Activated T-cell treated with anti-CD3 and anti-CD28 coated beads, Interleukin-2, amount 50 U/mL, for 4 hours (primary cell): ENCODE data around the gene LIPC. TPM values are rescaled to one million over a fixed set of nuclear protein-coding genes. Genes with fewer than 3 reads are reported as not detected.

Experiments
- ATAC-seq, 2 donors: fragments of 200-7000 bp; cut with Tn5 transposase; one replicate each; pipeline ENCODE4 v1.10.0; 2021
- DNase-seq: peaks from one replicate; pipeline ENCODE4 v3.0.0-alpha.2; 2020
- H3K27me3 Mint-ChIP-seq: one replicate; pipeline ENCODE4 v1.8.0; 2021; ENCODE audit warnings: low read depth, mixed read lengths
- H3K36me3 Mint-ChIP-seq: one replicate; pipeline ENCODE4 v1.8.0; 2022; ENCODE audit warnings: mixed read lengths; ENCODE audit not compliant: insufficient read depth
- H3K4me1 Mint-ChIP-seq: one replicate; pipeline ENCODE4 v1.8.0; 2021; ENCODE audit warnings: low read depth, mixed read lengths
- H3K4me3 Mint-ChIP-seq: one replicate; pipeline ENCODE4 v1.8.0; 2021; ENCODE audit warnings: mild to moderate bottlenecking, moderate library complexity, mixed read lengths
- H3K9me3 Mint-ChIP-seq: one replicate; pipeline ENCODE4 v1.8.0; 2021; ENCODE audit warnings: mixed read lengths
- total RNA-seq, 3 donors: library from RNA; stranded (reverse); gene quantifications; one replicate each; pipeline ENCODE4 v1.2.1, GENCODE V29; 2021

LIPC gene
- total RNA-seq, 3 donors from 2014 or later: 0.28 TPM; not detected in 2

DNA sequence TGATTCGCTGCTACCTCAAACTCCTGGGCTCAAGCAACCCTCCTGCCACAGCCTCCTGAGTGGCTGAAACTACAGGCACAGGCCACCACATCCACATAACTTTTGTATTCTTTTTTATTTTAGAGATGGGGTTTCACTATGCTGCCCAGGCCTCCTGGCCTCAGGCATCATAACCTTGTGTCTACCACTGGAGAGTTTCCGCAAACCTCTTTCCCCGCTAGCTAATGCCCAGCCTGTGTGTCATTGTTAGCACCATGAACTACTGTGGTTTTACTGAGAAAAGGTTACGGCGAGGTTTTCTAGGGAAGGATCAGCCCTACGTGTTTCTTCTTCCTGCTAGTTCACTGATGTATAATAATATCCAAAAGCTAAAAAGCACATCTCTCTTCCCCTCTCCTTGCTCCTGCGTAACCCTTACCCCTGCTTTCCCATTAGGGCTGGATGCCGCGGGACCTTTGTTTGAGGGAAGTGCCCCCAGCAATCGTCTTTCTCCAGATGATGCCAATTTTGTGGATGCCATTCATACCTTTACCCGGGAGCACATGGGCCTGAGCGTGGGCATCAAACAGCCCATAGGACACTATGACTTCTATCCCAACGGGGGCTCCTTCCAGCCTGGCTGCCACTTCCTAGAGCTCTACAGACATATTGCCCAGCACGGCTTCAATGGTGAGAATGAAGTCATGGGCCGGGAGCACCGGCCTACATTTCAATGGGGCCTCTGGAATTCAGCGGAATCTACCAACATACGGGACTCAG lies 113.7 kb downstream of the LIPC start:
- peaks cover 19% of the 10 kb centered on the region for H3K4me1 Mint-ChIP-seq
- no peak for DNase-seq
- no peaks in the 10 kb centered on the region for H3K36me3 Mint-ChIP-seq
- no peaks in the 10 kb centered on the region for H3K27me3 Mint-ChIP-seq
- no peaks in the 10 kb centered on the region for H3K9me3 Mint-ChIP-seq
- ATAC-seq: peak; percentile 69 to 88
- H3K4me3 Mint-ChIP-seq: no peak overlapping the region

DNA sequence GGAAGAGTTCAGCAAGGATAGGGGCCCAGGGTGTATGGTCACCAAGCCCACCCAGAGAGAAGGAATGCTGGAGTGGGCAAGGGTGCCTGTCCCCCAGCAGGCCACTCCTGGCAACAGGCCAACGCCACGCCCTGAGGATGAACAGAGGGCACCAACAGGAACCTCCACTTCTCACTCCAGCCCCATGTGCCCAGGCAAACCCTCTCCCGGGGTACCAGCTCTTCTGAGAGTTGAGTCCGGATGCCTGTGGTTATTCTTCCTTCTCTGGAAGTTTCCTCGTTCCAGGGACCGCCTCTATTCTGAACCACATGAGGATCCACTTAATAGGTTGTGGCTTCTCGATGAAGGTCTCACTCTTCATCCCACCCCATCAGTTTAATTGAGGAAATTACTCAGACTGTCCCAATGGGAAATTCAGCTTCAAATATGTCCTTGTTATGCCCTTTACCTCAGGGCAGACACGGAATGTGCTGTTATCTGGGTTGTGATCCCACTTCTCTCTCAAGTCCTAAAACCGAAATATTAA lies 114.3 kb downstream of the LIPC start:
- Mint-ChIP-seq H3K9me3 (no peaks in the 10 kb centered on the region), H3K27me3 (no peaks in the 10 kb centered on the region), H3K4me1 (peaks cover 21% of the 10 kb centered on the region), H3K36me3 (no peaks in the 10 kb centered on the region), H3K4me3 (no peak overlapping the region)
- ATAC-seq (no peak), DNase-seq (no peak)

DNA sequence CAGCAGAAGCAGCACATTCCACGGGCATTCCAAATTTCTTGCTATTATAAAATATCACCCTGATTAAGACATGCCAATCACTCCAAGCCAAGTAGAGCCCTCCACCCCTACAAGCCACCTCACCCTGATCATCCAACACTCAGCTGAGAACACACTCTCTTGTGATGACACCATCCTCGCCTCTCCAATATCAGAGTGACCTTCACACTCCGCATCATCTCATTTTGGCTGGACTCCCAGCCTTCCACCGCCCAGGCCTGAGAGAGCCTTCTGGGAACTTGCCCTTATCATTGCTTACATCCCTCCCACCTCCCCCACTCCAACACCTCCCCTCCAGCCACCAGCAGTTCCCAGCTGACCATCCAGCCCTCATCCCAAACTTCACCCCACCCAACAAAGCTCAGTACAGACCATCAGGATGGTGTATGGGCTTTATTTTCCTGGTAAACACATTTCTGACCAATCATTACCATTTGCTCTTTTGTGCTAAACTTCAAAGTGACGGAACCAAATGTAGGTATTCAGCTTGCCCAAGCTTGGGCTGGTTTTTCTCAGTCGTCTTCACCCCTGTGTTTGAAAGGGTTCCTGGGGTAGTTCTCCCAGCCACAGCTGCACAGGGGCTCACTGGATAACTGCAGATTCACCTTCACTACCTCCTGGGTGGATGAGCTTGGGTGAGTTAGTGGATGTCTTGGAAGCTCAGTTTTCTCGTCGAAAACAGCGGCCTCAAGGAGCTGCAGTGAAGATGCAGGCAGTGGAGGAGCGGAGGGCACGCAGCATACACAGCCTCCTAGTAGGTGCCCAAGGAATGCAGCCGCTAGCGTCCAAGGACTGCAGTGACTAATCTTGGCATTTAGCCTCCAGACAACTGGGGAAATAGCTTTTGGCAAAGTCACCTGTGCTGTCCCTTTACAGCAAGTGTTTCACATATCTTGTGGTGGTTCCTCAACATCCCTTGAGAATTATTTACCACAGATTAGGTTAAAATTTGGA lies 115.1 kb downstream of the LIPC start:
- no peaks in the 10 kb centered on the region for H3K36me3 Mint-ChIP-seq
- H3K27me3 Mint-ChIP-seq: peaks cover 5% of the 10 kb centered on the region
- ATAC-seq (no peak), DNase-seq (no peak)
- no peaks in the 10 kb centered on the region for H3K9me3 Mint-ChIP-seq
- no peak overlapping the region for H3K4me3 Mint-ChIP-seq
- H3K4me1 Mint-ChIP-seq: peaks cover 27% of the 10 kb centered on the region

DNA sequence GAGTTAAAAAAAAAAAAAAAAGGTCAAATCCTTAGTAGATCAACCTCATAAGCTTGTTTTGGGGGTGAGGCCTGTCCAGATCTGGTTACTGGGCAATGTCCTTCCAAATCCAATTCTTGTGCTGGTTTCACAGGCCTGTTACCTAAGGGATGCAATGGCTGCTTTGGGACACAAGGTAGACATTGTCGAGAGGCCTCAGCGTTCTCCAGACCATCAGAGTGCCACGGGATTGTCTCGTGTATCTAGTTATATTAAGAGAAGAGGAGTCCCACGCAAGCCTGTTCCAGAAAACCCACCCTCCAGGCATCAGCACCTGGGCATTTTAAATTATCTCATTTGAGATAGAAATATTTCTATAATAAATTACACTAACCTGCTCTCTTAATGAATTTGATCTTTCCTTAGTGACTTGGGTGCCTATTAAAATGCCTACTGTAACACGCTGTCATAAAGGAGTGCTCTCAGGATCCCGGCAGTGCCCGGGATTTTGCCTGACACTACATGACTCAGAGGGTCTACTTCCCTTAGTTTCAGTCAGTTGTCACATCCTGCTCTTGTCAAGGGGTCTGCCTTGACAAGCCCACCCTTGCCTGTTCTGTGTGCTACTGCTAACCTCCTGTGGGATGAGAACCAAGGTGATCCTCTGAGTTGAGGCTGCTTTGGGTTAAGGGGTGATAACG lies 116.0 kb downstream of the LIPC start:
- no peak overlapping the region for H3K4me3 Mint-ChIP-seq
- no peaks in the 10 kb centered on the region for H3K36me3 Mint-ChIP-seq
- H3K4me1 Mint-ChIP-seq: peaks cover 27% of the 10 kb centered on the region
- DNase-seq: no peak
- H3K27me3 Mint-ChIP-seq: peaks cover 8% of the 10 kb centered on the region
- no peak for ATAC-seq
- H3K9me3 Mint-ChIP-seq: no peaks in the 10 kb centered on the region

DNA sequence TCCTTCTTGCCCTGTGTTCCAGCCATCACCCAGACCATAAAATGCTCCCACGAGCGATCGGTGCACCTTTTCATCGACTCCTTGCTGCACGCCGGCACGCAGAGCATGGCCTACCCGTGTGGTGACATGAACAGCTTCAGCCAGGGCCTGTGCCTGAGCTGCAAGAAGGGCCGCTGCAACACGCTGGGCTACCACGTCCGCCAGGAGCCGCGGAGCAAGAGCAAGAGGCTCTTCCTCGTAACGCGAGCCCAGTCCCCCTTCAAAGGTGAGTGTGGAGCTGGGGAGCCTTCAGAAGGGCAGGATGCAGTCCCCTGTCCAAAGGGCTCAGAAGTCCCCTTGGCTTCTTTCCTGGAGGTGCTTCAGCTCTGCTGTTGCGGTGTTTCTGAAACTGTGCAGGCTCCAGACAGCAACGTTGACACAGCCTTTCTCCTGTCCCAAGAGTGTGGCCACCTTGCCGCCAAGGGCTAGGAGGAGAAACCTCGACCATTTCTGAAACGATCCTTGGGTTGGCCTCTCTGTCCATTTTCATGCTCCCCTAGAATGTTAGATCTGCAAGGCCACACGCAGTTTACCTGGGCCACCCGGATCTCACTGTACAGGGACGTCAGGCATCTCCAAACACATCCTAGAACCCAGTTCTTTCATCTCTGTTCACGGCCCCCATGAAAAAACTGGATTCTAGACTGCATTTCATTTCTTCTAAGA lies 116.7 kb downstream of the LIPC start:
- Mint-ChIP-seq H3K4me3 (no peak overlapping the region), H3K9me3 (no peaks in the 10 kb centered on the region), H3K4me1 (peaks cover 27% of the 10 kb centered on the region), H3K27me3 (peaks cover 9% of the 10 kb centered on the region), H3K36me3 (no peaks in the 10 kb centered on the region)
- DNase-seq (no peak), ATAC-seq (no peak)

DNA sequence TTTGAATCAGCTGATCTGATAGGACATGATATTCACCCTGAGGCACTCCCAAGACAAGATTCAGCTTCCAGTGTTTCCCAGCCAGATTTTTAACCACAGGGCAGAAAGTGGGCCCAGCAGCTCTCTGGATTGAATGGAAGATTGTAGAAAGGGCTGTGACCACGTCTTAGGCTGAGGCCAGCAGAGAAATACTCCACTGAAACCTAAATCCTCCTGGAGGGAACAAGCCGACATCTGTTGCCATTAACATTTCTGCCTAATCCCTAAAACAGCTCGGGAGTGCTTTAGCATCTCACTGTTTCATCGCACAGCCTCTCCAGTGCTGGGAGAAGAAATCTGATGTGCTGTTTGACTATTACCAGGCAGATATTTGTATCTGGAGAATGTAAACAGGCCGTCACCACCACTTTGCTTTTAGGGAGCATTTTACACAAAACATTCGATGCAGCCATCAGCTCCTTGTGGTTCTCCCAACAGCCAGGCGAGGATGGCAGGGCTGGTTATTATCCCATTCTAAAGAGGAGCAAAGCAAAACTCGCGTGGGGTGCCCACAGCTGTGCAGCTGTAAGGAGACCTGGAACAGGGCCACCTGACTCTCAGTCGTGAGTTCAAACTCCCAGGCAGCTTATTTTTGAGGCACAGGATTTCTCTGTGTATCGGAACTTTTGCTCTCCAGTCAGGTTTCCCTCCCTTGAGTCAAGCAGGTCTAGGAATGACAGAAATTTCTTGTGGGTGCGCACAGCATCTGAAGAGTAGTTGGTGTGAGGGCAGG lies 117.4 kb downstream of the LIPC start:
- DNase-seq (no peak), ATAC-seq (no peak)
- Mint-ChIP-seq H3K36me3 (no peaks in the 10 kb centered on the region), H3K27me3 (peaks cover 9% of the 10 kb centered on the region), H3K4me1 (peaks cover 27% of the 10 kb centered on the region), H3K4me3 (no peak overlapping the region), H3K9me3 (no peaks in the 10 kb centered on the region)

DNA sequence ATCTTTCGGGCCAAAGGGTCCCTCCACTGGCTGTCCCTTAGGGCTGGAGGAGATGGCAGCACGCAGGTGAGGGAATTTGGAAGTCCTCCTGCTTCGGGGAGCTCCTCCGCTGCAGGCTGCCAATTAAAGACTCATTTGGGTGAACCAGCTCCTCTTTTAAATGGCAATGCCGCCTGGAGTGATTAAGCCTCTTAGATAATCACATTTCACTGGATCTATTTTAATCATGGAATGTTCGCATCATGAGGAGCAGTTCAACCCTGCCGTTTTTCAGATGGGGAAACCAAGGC lies 117.9 kb downstream of the LIPC start:
- H3K27me3 Mint-ChIP-seq: peaks cover 9% of the 10 kb centered on the region
- no peaks in the 10 kb centered on the region for H3K36me3 Mint-ChIP-seq
- no peak overlapping the region for H3K4me3 Mint-ChIP-seq
- H3K4me1 Mint-ChIP-seq: peaks cover 24% of the 10 kb centered on the region
- ATAC-seq: no peak
- H3K9me3 Mint-ChIP-seq: no peaks in the 10 kb centered on the region
- DNase-seq: no peak

DNA sequence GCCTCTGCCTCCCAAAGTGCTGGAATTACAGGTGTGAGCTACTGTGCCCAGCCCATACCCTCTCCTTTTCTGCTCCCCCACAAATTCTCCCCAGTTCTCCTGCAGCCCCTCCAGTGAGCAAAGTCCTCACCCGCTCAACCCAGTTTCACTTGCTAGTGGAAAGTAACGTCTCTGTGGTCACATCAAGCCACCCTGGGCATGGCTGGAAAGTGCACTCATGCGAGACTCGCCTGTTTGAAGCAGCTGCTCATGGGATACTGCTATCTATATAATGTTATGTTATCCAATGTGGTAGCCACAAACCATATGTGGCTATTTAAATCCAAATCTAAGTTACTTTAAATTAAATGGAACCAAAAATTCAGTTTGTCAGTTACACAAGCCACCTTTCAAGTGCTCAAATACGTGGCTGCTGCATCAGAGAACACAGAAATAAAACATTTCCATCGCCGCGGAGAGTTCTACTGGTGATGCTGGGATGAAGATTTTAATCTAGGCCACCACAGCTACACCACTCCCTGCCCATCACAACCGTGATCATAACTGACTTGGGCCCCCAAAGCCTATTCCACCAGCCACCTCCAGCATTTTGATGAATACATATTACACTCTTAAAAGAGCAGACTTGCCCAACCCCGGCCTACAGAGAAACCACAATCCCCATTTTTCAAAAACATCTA lies 119.4 kb downstream of the LIPC start:
- peaks cover 12% of the 10 kb centered on the region for H3K4me1 Mint-ChIP-seq
- no peaks in the 10 kb centered on the region for H3K36me3 Mint-ChIP-seq
- H3K9me3 Mint-ChIP-seq: no peaks in the 10 kb centered on the region
- no peak for DNase-seq
- ATAC-seq: peak in 1 of 2 donors; percentile 35
- no peak overlapping the region for H3K4me3 Mint-ChIP-seq
- H3K27me3 Mint-ChIP-seq: peaks cover 9% of the 10 kb centered on the region

DNA sequence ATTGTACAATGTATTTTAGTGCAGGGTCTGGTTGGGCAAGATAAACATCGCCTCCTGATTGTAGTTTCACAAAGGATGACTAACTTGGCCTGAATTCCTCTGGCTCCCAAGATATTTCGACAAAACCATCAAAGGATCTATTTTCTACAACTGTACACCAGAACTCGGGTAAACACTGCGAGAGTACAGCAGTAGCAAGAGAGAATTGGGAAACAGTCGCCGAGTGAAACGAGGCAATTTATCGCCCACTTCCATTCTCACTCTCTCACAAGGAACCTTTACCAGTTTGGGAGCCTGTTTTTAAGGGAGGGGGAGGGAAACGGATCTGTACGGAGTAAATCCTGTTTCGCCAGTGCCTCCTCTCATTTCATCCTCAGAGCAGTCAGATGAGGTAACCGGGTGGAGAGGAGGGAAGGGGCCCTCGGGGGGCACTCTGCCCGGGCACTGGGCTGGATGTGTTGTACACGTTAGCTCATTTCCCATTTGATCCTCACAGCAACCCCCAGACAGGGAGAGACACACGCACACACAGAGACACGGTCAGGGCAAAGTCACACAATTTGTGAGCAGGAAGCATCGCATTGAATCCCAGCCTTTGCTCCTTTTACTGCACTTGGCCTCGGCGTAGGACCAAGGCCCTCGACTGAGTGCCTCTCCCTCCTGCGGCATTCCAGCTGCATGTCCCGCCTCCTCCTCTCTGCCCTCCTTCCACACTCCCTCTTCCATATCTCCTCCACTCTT lies 120.1 kb downstream of the LIPC start:
- Mint-ChIP-seq H3K36me3 (no peaks in the 10 kb centered on the region), H3K4me1 (peaks cover 7% of the 10 kb centered on the region), H3K4me3 (no peak overlapping the region), H3K9me3 (no peaks in the 10 kb centered on the region), H3K27me3 (peaks cover 9% of the 10 kb centered on the region)
- ATAC-seq (peak in 1 of 2 donors; percentile 35), DNase-seq (no peak)

DNA sequence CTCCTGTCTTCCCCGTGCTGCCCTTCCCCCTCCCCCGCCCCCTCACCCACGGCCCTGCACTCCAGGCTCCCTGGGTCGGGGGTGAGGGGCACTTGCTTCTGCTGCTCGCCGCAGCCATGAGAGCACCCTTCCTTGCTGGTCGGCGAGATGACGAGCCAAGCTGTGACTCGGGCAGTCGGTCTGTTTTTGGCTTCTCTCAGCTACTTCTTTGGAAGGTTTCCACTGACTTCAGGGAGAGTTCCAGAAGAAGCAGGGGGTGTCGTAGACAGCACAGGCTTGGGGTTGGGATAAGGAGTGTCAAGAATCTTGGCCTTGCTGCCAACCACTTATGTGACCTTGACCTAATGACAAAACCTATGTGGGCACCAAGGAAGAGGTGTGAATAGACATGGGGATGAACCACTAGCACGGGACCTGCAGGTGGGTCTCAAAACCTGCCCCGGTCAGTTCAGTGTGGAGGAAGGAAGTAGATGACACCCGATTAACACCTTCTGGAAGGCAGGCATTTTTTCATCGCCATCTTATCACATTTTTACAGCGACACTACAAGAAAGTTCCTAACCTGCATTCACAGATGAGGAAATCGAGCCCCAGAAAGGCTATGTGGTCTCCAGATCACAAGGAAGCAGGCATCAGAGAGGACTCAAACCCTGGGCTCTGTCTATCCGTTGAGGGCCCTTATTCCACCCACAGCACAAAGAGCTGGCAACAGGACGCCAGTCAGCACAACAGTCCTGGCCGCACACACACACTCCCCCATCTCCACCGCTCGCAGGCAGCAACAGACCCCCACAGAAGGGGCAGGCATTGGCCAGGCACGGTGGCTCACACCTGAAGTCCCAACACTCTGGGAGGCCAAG lies 120.9 kb downstream of the LIPC start:
- peaks cover 9% of the 10 kb centered on the region for H3K27me3 Mint-ChIP-seq
- H3K4me3 Mint-ChIP-seq: no peak overlapping the region

DNA sequence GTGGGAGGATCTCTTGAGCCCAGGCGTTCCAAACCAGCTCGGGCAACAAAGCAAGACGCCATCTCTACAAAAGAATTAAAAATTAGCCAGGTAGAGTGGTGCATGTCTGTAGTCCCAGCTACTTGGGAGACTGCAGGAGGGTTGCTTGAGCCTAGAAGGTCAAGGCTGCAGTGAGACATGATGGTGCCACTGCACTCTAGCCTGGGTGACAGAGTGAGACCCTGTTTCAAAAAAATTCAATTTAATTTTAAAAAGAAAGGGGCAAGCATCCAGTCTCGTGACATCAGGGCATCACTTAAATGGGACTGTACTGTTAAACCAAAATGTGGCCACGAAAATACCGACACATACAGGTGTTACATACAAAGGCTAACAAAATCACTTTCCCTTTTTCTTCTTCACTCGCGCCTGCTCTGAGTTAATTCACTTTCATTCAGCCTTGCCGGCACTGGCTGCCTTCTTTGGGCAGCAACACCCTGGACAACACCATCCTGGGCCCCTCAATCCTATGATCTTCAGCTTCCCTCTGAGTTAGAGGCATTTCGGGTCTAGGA lies 121.7 kb downstream of the LIPC start:
- H3K4me1 Mint-ChIP-seq: peaks cover 7% of the 10 kb centered on the region

More for the DNA sequence above, 120.9 kb downstream of the LIPC start:
- Mint-ChIP-seq H3K9me3 (no peaks in the 10 kb centered on the region), H3K4me1 (peaks cover 7% of the 10 kb centered on the region), H3K36me3 (no peaks in the 10 kb centered on the region)
- DNase-seq: no peak
- ATAC-seq: no peak

More for the DNA sequence above, 121.7 kb downstream of the LIPC start:
- no peak for DNase-seq
- no peak for ATAC-seq
- Mint-ChIP-seq H3K4me3 (no peak overlapping the region), H3K9me3 (no peaks in the 10 kb centered on the region), H3K36me3 (no peaks in the 10 kb centered on the region), H3K27me3 (peaks cover 9% of the 10 kb centered on the region)
